CD4-positive, alpha-beta memory T cell (primary cell): ENCODE data around the gene TMC8. TPM values are rescaled to one million over a fixed set of nuclear protein-coding genes. Genes with fewer than 3 reads are reported as not detected.
"Not testable (repeated sequence)": the region's sequence is repeated elsewhere in the genome, so short reads cannot be mapped to it uniquely, and the experiment has no call there.

Experiments
- CTCF ChIA-PET: fragments of 350-600 bp; sonication (Branson Sonifier 250); formaldehyde crosslinking; loops from one replicate; lab custom pipeline; 2021; ENCODE audit warnings: inconsistent platforms; ENCODE audit not compliant: partially characterized antibody; lab: Charles Lee
- POLR2A ChIA-PET: fragments of 350-600 bp; sonication (Branson Sonifier 250); formaldehyde crosslinking; loops from one replicate; lab custom pipeline; 2021; ENCODE audit not compliant: partially characterized antibody; lab: Charles Lee
- DNase-seq, 5 donors: peaks; one replicate each; pipeline versions ENCODE4 v3.0.0 to v3.0.0-alpha.2; 2020 to 2022; ENCODE audit warnings: mixed read lengths in 1 of 5
- H3K27ac ChIP-seq: one replicate; pipeline ENCODE4 v1.7.0; 2013; ENCODE audit warnings: low read depth, low read length
- H3K27me3 ChIP-seq: 2 replicates; pipeline ENCODE4 v1.7.0; 2013; ENCODE audit warnings: mild to moderate bottlenecking, low read length, moderate library complexity; ENCODE audit not compliant: insufficient read depth
- H3K36me3 ChIP-seq: 2 replicates; pipeline ENCODE4 v1.7.0; 2013; ENCODE audit warnings: mild to moderate bottlenecking, low read length, moderate library complexity; ENCODE audit not compliant: insufficient read depth
- H3K4me1 ChIP-seq: 2 replicates; pipeline ENCODE4 v1.7.0; 2013; ENCODE audit warnings: mild to moderate bottlenecking, low read length, moderate library complexity; ENCODE audit not compliant: insufficient read depth
- H3K4me3 ChIP-seq, 2 donors: one replicate each; pipeline ENCODE4 v1.7.0; 2013; ENCODE audit warnings: low read length in 2 of 2, mild to moderate bottlenecking in 1 of 2
- H3K9me3 ChIP-seq, 2 donors: one replicate each; pipeline ENCODE4 v1.7.0; 2013; ENCODE audit warnings: low read length in 2 of 2, control low read depth in 1 of 2; ENCODE audit not compliant: control insufficient read depth in 1 of 2
- H3K27ac Mint-ChIP-seq, 7 donors: one replicate each; pipeline ENCODE4 v1.8.0; 2020 to 2021; ENCODE audit warnings: mixed read lengths in 7 of 7, mild to moderate bottlenecking in 6 of 7, inconsistent platforms in 3 of 7, moderate library complexity in 3 of 7
- H3K27me3 Mint-ChIP-seq, 2 donors: one replicate each; pipeline ENCODE4 v1.8.0; 2020 to 2021; ENCODE audit warnings: mixed read lengths in 2 of 2
- H3K36me3 Mint-ChIP-seq, 2 donors: one replicate each; pipeline ENCODE4 v1.8.0; 2020 to 2021; ENCODE audit warnings: mixed read lengths in 2 of 2, inconsistent platforms in 1 of 2, mild to moderate bottlenecking in 1 of 2
- H3K4me1 Mint-ChIP-seq, 4 donors: one replicate each; pipeline ENCODE4 v1.8.0; 2020 to 2021; ENCODE audit warnings: mixed read lengths in 4 of 4, mild to moderate bottlenecking in 1 of 4
- H3K4me3 Mint-ChIP-seq, 8 donors: one replicate each; pipeline ENCODE4 v1.8.0; 2020 to 2021; ENCODE audit warnings: mixed read lengths in 8 of 8, mild to moderate bottlenecking in 7 of 8, moderate library complexity in 6 of 8, inconsistent platforms in 3 of 8
- H3K9me3 Mint-ChIP-seq, 8 donors: one replicate each; pipeline ENCODE4 v1.8.0; 2020 to 2021; ENCODE audit warnings: mixed read lengths in 8 of 8, mild to moderate bottlenecking in 5 of 8, inconsistent platforms in 3 of 8, moderate library complexity in 1 of 8
- intact Hi-C: fragments of 100-400 bp; cut with micrococcal nuclease; formaldehyde crosslinking; loops from one replicate; pipeline ENCODE4 v1.15.1; 2023
- polyA plus RNA-seq, 2 donors: library from polyadenylated mRNA; unstranded; fragments of 300-500 nt; fragmentation: Illumina TruSeq; gene quantifications; one replicate each; pipeline ENCODE4 v1.2.3, GENCODE V29; 2021
- total RNA-seq, 2 experiments: library from RNA; stranded (reverse); gene quantifications; one replicate each; pipeline ENCODE4 v1.2.3, GENCODE V29; 2021

TMC8 gene
- total RNA-seq (100 to 1,000 TPM; 424 to 430 TPM), polyA plus RNA-seq (100 to 1,000 TPM in 1 of 2 donors, 10 to 100 TPM in 1; 77.7 to 172 TPM)

GRCh38 chr17:78130437-78131101, at the start of gene TMC8:
Gene TMC8, plus strand, starts transcription at chr17:78130771. Its CDS starts 818 bp downstream, at chr17:78131589.
- Histone ChIP-seq H3K36me3 (peaks cover 34% of the 10 kb centered on the region), H3K27me3 (no peaks in the 10 kb centered on the region), H3K4me3 (peak within 1 kb of the TSS; percentile 97 to 99), H3K27ac (peak within 1 kb of the TSS; percentile 81), H3K9me3 (no peaks in the 10 kb centered on the region), H3K4me1 (peaks cover 64% of the 10 kb centered on the region)
- Mint-ChIP-seq H3K4me3 (peak within 1 kb of the TSS; percentile 87 to 100 (median 99)), H3K36me3 (peaks cover 36 to 56% of the 10 kb centered on the region in 2 donors), H3K4me1 (peaks cover 24 to 79% (median 40%) of the 10 kb centered on the region in 4 donors), H3K27me3 (no peaks in the 10 kb centered on the region), H3K27ac (peak within 1 kb of the TSS; percentile 95 to 99 (median 98)), H3K9me3 (peaks cover 0 to 14% (median 0%) of the 10 kb centered on the region in 8 donors)
- POLR2A ChIA-PET: interaction anchor here (0.5 to 26.7 kb wide), 29 partner anchors 6 to 1395 kb away, joined by 3 to 1172 read pairs (median 5); partner anchors contain the start of genes C17orf99, SRSF2, TMC6 and TMC8
- DNase-seq: peak; percentile 89 to 96 (median 90)
- CTCF ChIA-PET: interaction anchor here (0.6 to 5.2 kb wide), 7 partner anchors 9 to 1044 kb away, joined by 3 to 30 read pairs (median 3); no protein-coding TSS in a partner anchor
- intact Hi-C loops: loop anchor here (1.0 to 5.0 kb wide), 3 partner anchors 10 to 122 kb away; partner anchors contain the start of gene SYNGR2

GRCh38 chr17:78081551-78081950, 49.0 kb upstream of the TMC8 start:
- Histone ChIP-seq H3K4me1 (no peaks in the 10 kb centered on the region), H3K4me3 (no peak overlapping the region), H3K27me3 (no peaks in the 10 kb centered on the region), H3K9me3 (no peaks in the 10 kb centered on the region), H3K36me3 (peaks cover 52% of the 10 kb centered on the region), H3K27ac (no peak overlapping the region)
- intact Hi-C loops: no loop called here
- H3K4me3 Mint-ChIP-seq: no peak overlapping the region
- peak overlapping the region in 2 of 7 donors; percentile 12 to 24 for H3K27ac Mint-ChIP-seq
- DNase-seq: no peak
- H3K9me3 Mint-ChIP-seq: no peaks in the 10 kb centered on the region
- CTCF ChIA-PET: interaction anchor here (6.1 kb wide), 1 partner anchor 96 kb away, joined by 62 read pairs; no protein-coding TSS in a partner anchor
- peaks cover 0 to 2% (median 0%) of the 10 kb centered on the region in 4 donors for H3K4me1 Mint-ChIP-seq
- peaks cover 51 to 79% of the 10 kb centered on the region in 2 donors for H3K36me3 Mint-ChIP-seq
- POLR2A ChIA-PET: no interaction called here
- H3K27me3 Mint-ChIP-seq: no peaks in the 10 kb centered on the region

DNA sequence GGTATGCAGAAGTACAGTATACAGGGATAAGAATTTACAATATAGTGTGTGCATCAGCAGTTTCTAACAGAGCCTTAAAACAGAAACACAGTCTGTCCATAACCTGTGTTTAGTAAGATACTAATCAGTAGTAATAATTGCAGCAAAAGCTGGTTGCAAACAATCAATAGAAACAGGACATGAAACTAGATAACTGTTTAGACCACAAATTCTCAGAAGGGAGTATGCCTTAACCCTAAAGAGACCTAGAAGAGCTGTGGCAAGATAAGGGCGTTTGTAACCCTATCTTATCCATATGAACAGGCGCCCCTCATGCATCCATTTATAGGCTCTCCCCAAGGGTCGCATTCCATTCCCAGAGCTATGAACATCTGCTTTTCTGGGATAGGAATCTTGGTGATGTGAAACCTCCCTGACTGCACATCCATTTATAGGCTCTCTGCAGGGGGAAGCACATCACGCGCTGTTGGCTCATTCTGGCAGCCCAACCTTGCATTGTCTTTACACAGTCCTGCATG, 48.2 kb upstream of the TMC8 start:
- H3K4me1 ChIP-seq, H3K4me1 Mint-ChIP-seq, H3K27ac ChIP-seq, POLR2A ChIA-PET, H3K27me3 Mint-ChIP-seq, intact Hi-C loops, H3K9me3 Mint-ChIP-seq, H3K4me3 ChIP-seq, H3K9me3 ChIP-seq, DNase-seq, H3K4me3 Mint-ChIP-seq, H3K27me3 ChIP-seq: not testable (repeated sequence)
- peaks cover 51% of the 10 kb centered on the region for H3K36me3 ChIP-seq
- Mint-ChIP-seq H3K27ac (peak overlapping the region in 1 of 7 donors; percentile 57), H3K36me3 (peaks cover 52 to 78% of the 10 kb centered on the region in 2 donors)
- CTCF ChIA-PET: interaction anchor here (1.3 to 6.1 kb wide), 3 partner anchors 10 to 95 kb away, joined by 3 to 62 read pairs (median 4); no protein-coding TSS in a partner anchor

- CTCF ChIA-PET: interaction anchor here (1.0 to 6.1 kb wide), 5 partner anchors 9 to 167 kb away, joined by 3 to 62 read pairs (median 4); partner anchors contain the start of genes AFMID and TK1
- Mint-ChIP-seq H3K27me3 (no peaks in the 10 kb centered on the region), H3K27ac (peak overlapping the region in 1 of 7 donors; percentile 69), H3K4me1 (peaks cover 0 to 2% (median 0%) of the 10 kb centered on the region in 4 donors), H3K4me3 (no peak overlapping the region), H3K36me3 (peaks cover 51 to 77% of the 10 kb centered on the region in 2 donors), H3K9me3 (no peaks in the 10 kb centered on the region)
- intact Hi-C loops: no loop called here
- POLR2A ChIA-PET: no interaction called here
- H3K4me1 ChIP-seq: no peaks in the 10 kb centered on the region
- no peak overlapping the region for H3K4me3 ChIP-seq
- H3K27ac ChIP-seq: no peak overlapping the region
- no peak for DNase-seq
- no peaks in the 10 kb centered on the region for H3K9me3 ChIP-seq
- H3K27me3 ChIP-seq: no peaks in the 10 kb centered on the region
- H3K36me3 ChIP-seq: peaks cover 51% of the 10 kb centered on the region
Observed at GRCh38 chr17:78082988-78083387, 47.6 kb upstream of the TMC8 start.

- Histone ChIP-seq H3K36me3 (peaks cover 58% of the 10 kb centered on the region), H3K4me1 (no peaks in the 10 kb centered on the region), H3K27me3 (no peaks in the 10 kb centered on the region), H3K4me3 (no peak overlapping the region), H3K27ac (no peak overlapping the region), H3K9me3 (no peaks in the 10 kb centered on the region)
- no peak for DNase-seq
- Mint-ChIP-seq H3K27me3 (no peaks in the 10 kb centered on the region), H3K4me1 (peaks cover 0 to 5% (median 0%) of the 10 kb centered on the region in 4 donors), H3K9me3 (no peaks in the 10 kb centered on the region), H3K4me3 (no peak overlapping the region), H3K36me3 (peaks cover 48 to 78% of the 10 kb centered on the region in 2 donors), H3K27ac (peak overlapping the region in 1 of 7 donors; percentile 53)
- intact Hi-C loops: no loop called here
- POLR2A ChIA-PET: no interaction called here
- CTCF ChIA-PET: interaction anchor here (0.7 to 6.1 kb wide), 2 partner anchors 21 to 90 kb away, joined by 3 to 62 read pairs; no protein-coding TSS in a partner anchor
Observed at GRCh38 chr17:78086740-78087139, 43.8 kb upstream of the TMC8 start.

GRCh38 chr17:78088529-78088928, 42.0 kb upstream of the TMC8 start:
- ChIA-PET CTCF (interaction anchor here (0.7 to 1.2 kb wide), 4 partner anchors 19 to 163 kb away, joined by 3 to 5 read pairs (median 4); no protein-coding TSS in a partner anchor), POLR2A (interaction anchor here (1.5 kb wide), 1 partner anchor 38 kb away, joined by 3 read pairs; no protein-coding TSS in a partner anchor)
- Histone ChIP-seq H3K4me3 (no peak overlapping the region), H3K36me3 (peaks cover 66% of the 10 kb centered on the region), H3K27me3 (no peaks in the 10 kb centered on the region), H3K27ac (no peak overlapping the region), H3K9me3 (no peaks in the 10 kb centered on the region), H3K4me1 (no peaks in the 10 kb centered on the region)
- H3K27me3 Mint-ChIP-seq: no peaks in the 10 kb centered on the region
- peaks cover 0 to 5% (median 0%) of the 10 kb centered on the region in 4 donors for H3K4me1 Mint-ChIP-seq
- no peak for DNase-seq
- no peak overlapping the region for H3K4me3 Mint-ChIP-seq
- peaks cover 57 to 76% of the 10 kb centered on the region in 2 donors for H3K36me3 Mint-ChIP-seq
- peak overlapping the region in 1 of 7 donors; percentile 64 for H3K27ac Mint-ChIP-seq
- intact Hi-C loops: no loop called here
- no peaks in the 10 kb centered on the region for H3K9me3 Mint-ChIP-seq
